ENCODE data around the gene ECI2. TPM values are rescaled to one million over a fixed set of nuclear protein-coding genes. Genes with fewer than 3 reads are reported as not detected.

Gene ECI2
- total and polyA plus RNA-seq, 10 of the 15 experiments (the other 5 are each of a cell fraction or from before 2014, with no cell fraction given), result 38.7 to 129 (median 60.1) TPM

DNA sequence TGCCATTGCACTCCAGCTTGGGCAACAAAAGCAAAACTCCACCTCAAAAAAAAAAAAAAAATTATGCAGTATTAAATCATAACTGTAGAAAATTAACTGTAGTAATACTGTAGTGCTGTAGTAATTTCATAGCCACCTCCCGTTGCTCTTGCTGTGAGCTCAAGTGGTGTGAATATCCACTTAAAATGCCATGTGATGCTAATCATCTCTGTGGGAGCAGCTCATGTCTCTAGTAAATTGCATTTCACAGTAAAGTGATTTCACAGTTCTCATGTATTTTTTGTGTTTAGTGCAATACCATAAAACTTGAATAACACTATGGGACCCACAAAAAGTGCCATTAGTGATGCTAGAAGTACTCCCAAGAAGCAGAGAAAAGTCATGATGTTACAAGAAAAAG, 42.1 kb downstream of the ECI2 start:
- in situ Hi-C loops (cut with MboI) (no loop called here), intact Hi-C loops (cut with micrococcal nuclease; ENCODE audit: unreplicated experiment) (no loop called here)
- H3K27me3 ChIP-seq (replicated peaks in 1 of 2; ENCODE audit: control insufficient read depth in 2 of 2, insufficient read depth in 2 of 2, low read length in 1 of 2), result no peaks in the 10 kb centered on the region; a peak in 1 of 4 replicates
- ChIA-PET SMC1A (ENCODE audit: uncharacterized antibody, unreplicated experiment) (interaction anchor here (0.9 kb wide), 1 partner anchor 53 kb away, joined by 4 read pairs; no protein-coding TSS in a partner anchor), CTCF (no interaction called here), POLR2A (interaction anchor here (0.7 kb wide), 1 partner anchor 1085 kb away, joined by 3 read pairs; no protein-coding TSS in a partner anchor), RAD21 (ENCODE audit: unreplicated experiment) (no interaction called here)
- DNase-seq (ENCODE audit: low read depth, low spot score) (no peak), FAIRE-seq (no peak), ATAC-seq (no peak)
- no peak overlapping the region for H3K9ac ChIP-seq (ENCODE audit: control insufficient read depth, insufficient read depth, low read length)
- H3K4me3 ChIP-seq, result no peak overlapping the region
- no peaks in the 10 kb centered on the region for H3K9me3 ChIP-seq (replicated peaks; ENCODE audit: control insufficient read depth, insufficient read depth, low read length)
- no peaks in the 10 kb centered on the region for H4K20me1 ChIP-seq (ENCODE audit: control insufficient read depth, insufficient read depth)
- H3K27ac ChIP-seq (ENCODE audit: control insufficient read depth, insufficient read depth), result no peak overlapping the region
- WGBS (ENCODE audit: insufficient coverage, insufficient replicate concordance, low lambda C conversion rate, missing lambda C conversion rate), result 41% methylated on average over 1 of the region's 1 CpG
- H2AFZ ChIP-seq (ENCODE audit: control insufficient read depth, low read depth, low read length), result no peak overlapping the region
- BruUV-seq (replicated peaks), result no TSS peak
- no peak for TF ChIP-seq ETV6 (conservative IDR thresholded peaks at IDR 0.05 in 1 of 2, IDR thresholded peaks at IDR 0.05 in 1 of 2; ENCODE audit: borderline replicate concordance in 1 of 2, low read depth in 1 of 2)
- TF ChIP-seq PAX5 (IDR thresholded peaks at IDR 0.05; ENCODE audit: borderline replicate concordance, low read depth, low read length), result no peak
- no peak for TF ChIP-seq SMARCA5 (IDR thresholded peaks at IDR 0.05)
- no peak for TF ChIP-seq HCFC1 (IDR thresholded peaks at IDR 0.05; ENCODE audit: low read length)
- no peak for TF ChIP-seq MXI1 (IDR thresholded peaks at IDR 0.05; ENCODE audit: low read depth, low read length)
- TF ChIP-seq SREBF1 (IDR thresholded peaks at IDR 0.05; ENCODE audit: low read length), result no peak
- no peak for TF ChIP-seq MYC (IDR thresholded peaks at IDR 0.05; ENCODE audit: insufficient read depth, insufficient read length, insufficient replicate concordance, low read length, severe bottlenecking)
- TF ChIP-seq, protein P1, sequence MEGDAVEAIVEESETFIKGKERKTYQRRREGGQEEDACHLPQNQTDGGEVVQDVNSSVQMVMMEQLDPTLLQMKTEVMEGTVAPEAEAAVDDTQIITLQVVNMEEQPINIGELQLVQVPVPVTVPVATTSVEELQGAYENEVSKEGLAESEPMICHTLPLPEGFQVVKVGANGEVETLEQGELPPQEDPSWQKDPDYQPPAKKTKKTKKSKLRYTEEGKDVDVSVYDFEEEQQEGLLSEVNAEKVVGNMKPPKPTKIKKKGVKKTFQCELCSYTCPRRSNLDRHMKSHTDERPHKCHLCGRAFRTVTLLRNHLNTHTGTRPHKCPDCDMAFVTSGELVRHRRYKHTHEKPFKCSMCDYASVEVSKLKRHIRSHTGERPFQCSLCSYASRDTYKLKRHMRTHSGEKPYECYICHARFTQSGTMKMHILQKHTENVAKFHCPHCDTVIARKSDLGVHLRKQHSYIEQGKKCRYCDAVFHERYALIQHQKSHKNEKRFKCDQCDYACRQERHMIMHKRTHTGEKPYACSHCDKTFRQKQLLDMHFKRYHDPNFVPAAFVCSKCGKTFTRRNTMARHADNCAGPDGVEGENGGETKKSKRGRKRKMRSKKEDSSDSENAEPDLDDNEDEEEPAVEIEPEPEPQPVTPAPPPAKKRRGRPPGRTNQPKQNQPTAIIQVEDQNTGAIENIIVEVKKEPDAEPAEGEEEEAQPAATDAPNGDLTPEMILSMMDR (IDR thresholded peaks at IDR 0.05 in 2 of 3, conservative IDR thresholded peaks at IDR 0.05 in 1 of 3; ENCODE audit: control insufficient read depth in 2 of 3, extremely low read depth in 1 of 3, insufficient read depth in 1 of 3, low read depth in 3 of 3, low read length in 3 of 3), result no peak
- no peak for TF ChIP-seq CBX5 (IDR thresholded peaks at IDR 0.05; ENCODE audit: low read depth)
- TF ChIP-seq BACH1 (IDR thresholded peaks at IDR 0.05; ENCODE audit: borderline replicate concordance), result no peak
- TF ChIP-seq SRF (IDR thresholded peaks at IDR 0.05; ENCODE audit: low read depth in 2 of 2, low read length in 2 of 2), result no peak
- TF ChIP-seq, protein P2, sequence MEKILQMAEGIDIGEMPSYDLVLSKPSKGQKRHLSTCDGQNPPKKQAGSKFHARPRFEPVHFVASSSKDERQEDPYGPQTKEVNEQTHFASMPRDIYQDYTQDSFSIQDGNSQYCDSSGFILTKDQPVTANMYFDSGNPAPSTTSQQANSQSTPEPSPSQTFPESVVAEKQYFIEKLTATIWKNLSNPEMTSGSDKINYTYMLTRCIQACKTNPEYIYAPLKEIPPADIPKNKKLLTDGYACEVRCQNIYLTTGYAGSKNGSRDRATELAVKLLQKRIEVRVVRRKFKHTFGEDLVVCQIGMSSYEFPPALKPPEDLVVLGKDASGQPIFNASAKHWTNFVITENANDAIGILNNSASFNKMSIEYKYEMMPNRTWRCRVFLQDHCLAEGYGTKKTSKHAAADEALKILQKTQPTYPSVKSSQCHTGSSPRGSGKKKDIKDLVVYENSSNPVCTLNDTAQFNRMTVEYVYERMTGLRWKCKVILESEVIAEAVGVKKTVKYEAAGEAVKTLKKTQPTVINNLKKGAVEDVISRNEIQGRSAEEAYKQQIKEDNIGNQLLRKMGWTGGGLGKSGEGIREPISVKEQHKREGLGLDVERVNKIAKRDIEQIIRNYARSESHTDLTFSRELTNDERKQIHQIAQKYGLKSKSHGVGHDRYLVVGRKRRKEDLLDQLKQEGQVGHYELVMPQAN (conservative IDR thresholded peaks at IDR 0.05), result no peak
- no peak for TF ChIP-seq YBX1 (IDR thresholded peaks at IDR 0.05)
- TF ChIP-seq SUZ12 (IDR thresholded peaks at IDR 0.05; ENCODE audit: unreplicated experiment), result no peak
- no peak for TF ChIP-seq ESRRA (IDR thresholded peaks at IDR 0.05; ENCODE audit: low read length)
- TF ChIP-seq PML (IDR thresholded peaks at IDR 0.05; ENCODE audit: low read length), result no peak
- TF ChIP-seq ATF7 (IDR thresholded peaks at IDR 0.05; ENCODE audit: low read depth), result no peak
- TF ChIP-seq TAF1 (IDR thresholded peaks at IDR 0.05; ENCODE audit: borderline replicate concordance, low read depth, low read length), result no peak
- H3K79me2 ChIP-seq (ENCODE audit: control insufficient read depth, insufficient read depth, low read length), result no peaks in the 10 kb centered on the region
- H3K4me1 ChIP-seq (ENCODE audit: control insufficient read depth, insufficient read depth, low read length), result no peaks in the 10 kb centered on the region
- H3K36me3 ChIP-seq (ENCODE audit: control insufficient read depth in 2 of 2, insufficient read depth in 2 of 2, low read length in 1 of 2), result no peaks in the 10 kb centered on the region
- no peak overlapping the region for H3K4me2 ChIP-seq (ENCODE audit: control insufficient read depth, insufficient read depth)
